Activated T-helper 1 cell treated with anti-CD3 and anti-CD28 coated beads, Interleukin-12 subunit alpha, Interleukin-12 subunit beta, Interleukin-2, Interleukin-4 antibody, amounts not matched to agents 30 ng/mL and 10 ng/mL and 1 ng/mL, durations not matched to agents 14 hours and 24 hours and 36 hours (primary cell): ENCODE measurements around the gene KLF15. TPM values are rescaled to one million over a fixed set of nuclear protein-coding genes. Genes with fewer than 3 reads are reported as not detected.
"Not testable (repeated sequence)": the region's sequence is repeated elsewhere in the genome, so short reads cannot be mapped to it uniquely, and the experiment has no call there.

Experiments used
- DNase-seq: peaks from one replicate; pipeline ENCODE4 v3.0.0; 2021; ENCODE audit warnings: low spot score
- H3K27ac Mint-ChIP-seq: one replicate; pipeline ENCODE4 v1.8.0; 2021; ENCODE audit warnings: mild to moderate bottlenecking, mixed read lengths
- H3K27me3 Mint-ChIP-seq: one replicate; pipeline ENCODE4 v1.8.0; 2022; ENCODE audit warnings: mild to moderate bottlenecking, moderate library complexity, mixed read lengths; ENCODE audit not compliant: insufficient read depth
- H3K36me3 Mint-ChIP-seq: one replicate; pipeline ENCODE4 v1.8.0; 2021; ENCODE audit warnings: low read depth, mixed read lengths
- H3K4me1 Mint-ChIP-seq: one replicate; pipeline ENCODE4 v1.8.0; 2021; ENCODE audit warnings: low read depth, mixed read lengths
- H3K4me3 Mint-ChIP-seq: one replicate; pipeline ENCODE4 v1.8.0; 2021; ENCODE audit warnings: mild to moderate bottlenecking, moderate library complexity, mixed read lengths
- H3K9me3 Mint-ChIP-seq: one replicate; pipeline ENCODE4 v1.8.0; 2021; ENCODE audit warnings: mixed read lengths
- intact Hi-C: fragments of 100-400 bp; cut with micrococcal nuclease; formaldehyde crosslinking; loops from one replicate; pipeline ENCODE4 v1.15.1; 2024
- total RNA-seq: library from RNA; stranded (reverse); gene quantifications from 2 replicates; pipeline ENCODE4 v1.2.3, GENCODE V29; 2022

Gene KLF15
- total RNA-seq, 1 donor from 2014 or later: 0.08 TPM

DNA sequence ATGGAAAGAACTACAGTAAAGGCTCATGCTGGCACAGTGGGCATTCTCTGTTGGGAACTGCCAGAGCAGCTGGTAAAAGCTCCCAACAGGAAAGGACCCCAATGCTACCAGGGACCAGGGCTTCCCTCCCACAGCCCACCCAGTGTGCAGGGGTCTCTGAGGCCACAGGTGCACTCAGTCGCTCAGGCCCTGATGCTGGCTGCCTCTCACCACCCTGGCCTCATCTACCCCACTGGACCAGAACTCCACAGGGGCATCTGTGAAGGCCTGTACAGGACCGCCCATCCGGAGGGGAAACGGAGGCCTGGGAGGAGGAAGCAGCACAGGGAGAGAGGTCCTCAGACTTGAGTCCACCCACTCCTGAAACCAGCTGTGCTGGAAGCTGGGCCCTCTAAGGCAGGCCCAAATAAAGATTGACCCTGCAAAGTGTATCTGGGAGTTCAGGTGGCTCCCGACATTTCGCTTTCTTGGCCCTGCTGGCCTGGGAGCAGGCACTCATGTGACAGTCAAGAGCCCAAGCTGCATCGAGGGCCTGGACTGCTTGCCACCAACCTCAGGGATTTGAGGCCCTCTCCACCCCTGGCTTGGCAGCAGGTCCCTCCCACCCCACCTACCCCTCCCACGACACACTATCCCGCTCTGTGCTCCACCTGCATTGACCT lies 12.7 kb downstream of the KLF15 start:
- H3K9me3 Mint-ChIP-seq: no peaks in the 10 kb centered on the region
- no peak overlapping the region for H3K27ac Mint-ChIP-seq
- no peaks in the 10 kb centered on the region for H3K4me1 Mint-ChIP-seq
- intact Hi-C loops: no loop called here
- no peaks in the 10 kb centered on the region for H3K27me3 Mint-ChIP-seq
- no peak overlapping the region for H3K4me3 Mint-ChIP-seq
- no peaks in the 10 kb centered on the region for H3K36me3 Mint-ChIP-seq
- DNase-seq: no peak

DNA sequence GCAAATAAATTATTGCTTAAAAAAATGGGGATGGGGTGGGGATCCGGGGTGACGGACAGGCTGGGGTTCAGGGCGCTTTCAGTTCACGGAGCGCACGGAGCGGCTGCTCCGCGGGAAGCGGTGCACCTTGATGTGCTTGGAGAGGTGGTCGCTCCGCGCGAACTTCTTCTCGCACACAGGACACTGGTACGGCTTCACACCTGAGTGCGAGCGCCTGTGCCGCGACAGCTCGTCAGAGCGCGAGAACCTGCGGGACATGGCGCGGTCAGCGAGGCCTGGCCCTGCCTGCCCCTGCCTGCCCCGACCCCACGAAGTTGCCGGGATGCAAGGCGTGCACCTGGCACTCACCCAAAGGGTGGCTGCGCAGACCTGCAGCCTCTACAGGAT lies 13.6 kb downstream of the KLF15 start:
- Mint-ChIP-seq H3K4me1 (no peaks in the 10 kb centered on the region), H3K4me3 (no peak overlapping the region), H3K27ac (no peak overlapping the region), H3K36me3 (no peaks in the 10 kb centered on the region), H3K9me3 (no peaks in the 10 kb centered on the region), H3K27me3 (peaks cover under 1% of the 10 kb centered on the region)
- DNase-seq: no peak
- intact Hi-C loops: no loop called here

DNA sequence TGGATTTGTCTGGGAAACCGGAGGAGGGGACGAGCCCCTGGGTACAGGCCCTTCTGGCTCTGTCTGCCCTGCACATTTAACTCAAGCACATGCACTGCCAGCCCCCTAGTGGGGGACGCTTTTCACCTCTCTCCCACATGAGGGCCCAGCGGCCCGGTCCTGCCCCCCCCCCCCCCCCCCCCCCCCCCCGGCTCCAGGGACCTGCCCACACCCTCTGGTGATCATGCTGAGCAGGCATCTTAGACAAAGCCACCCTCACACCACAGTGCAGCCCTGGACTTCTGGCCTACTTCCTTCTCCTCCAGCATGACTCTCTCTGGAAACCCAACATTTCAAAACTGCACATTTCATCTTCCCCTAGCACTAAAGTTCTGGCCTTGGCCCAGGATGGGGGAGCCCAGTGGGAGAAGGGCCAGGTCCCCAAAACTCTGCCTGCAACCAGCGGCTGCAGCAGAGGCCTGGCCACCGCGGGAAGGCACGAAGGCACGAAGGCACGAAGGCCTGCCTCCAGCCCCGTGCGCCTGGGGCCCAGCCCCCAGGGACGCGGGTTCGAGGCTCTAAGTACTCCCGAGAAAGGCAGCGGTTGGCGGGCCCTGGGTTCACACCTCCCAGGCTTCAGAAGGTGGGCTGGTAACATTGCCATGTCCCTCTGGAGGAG lies 14.1 kb downstream of the KLF15 start:
- DNase-seq: no peak
- H3K36me3 Mint-ChIP-seq: no peaks in the 10 kb centered on the region

DNA sequence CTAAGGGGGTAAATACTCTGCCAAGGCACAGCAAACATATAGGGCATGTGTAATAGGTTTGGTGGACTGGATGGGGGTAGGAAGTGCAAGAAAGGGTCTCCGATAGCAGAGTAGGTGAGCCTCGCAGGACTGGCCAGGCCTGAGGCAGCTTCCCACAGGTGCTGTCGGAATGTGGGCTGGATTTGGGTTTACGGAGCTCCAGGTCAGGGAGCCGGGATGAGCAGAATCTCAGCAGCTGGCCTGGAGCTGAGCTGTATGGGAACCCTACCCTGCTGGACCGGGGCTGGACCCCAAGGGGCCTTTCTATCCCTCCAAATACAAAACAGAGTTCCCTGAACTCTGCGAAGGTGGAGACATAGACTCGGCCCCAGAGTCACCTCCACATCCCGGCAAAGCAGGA lies 15.0 kb downstream of the KLF15 start:
- peaks cover 2% of the 10 kb centered on the region for H3K27me3 Mint-ChIP-seq
- no peak for DNase-seq
- no peak overlapping the region for H3K27ac Mint-ChIP-seq
- no peak overlapping the region for H3K4me3 Mint-ChIP-seq
- no peaks in the 10 kb centered on the region for H3K9me3 Mint-ChIP-seq
- intact Hi-C loops: no loop called here
- no peaks in the 10 kb centered on the region for H3K36me3 Mint-ChIP-seq
- no peaks in the 10 kb centered on the region for H3K4me1 Mint-ChIP-seq

More for the DNA sequence above, 14.1 kb downstream of the KLF15 start:
- no peaks in the 10 kb centered on the region for H3K4me1 Mint-ChIP-seq
- H3K4me3 Mint-ChIP-seq: no peak overlapping the region
- no peak overlapping the region for H3K27ac Mint-ChIP-seq
- intact Hi-C loops: no loop called here
- H3K9me3 Mint-ChIP-seq: no peaks in the 10 kb centered on the region
- H3K27me3 Mint-ChIP-seq: peaks cover 2% of the 10 kb centered on the region

DNA sequence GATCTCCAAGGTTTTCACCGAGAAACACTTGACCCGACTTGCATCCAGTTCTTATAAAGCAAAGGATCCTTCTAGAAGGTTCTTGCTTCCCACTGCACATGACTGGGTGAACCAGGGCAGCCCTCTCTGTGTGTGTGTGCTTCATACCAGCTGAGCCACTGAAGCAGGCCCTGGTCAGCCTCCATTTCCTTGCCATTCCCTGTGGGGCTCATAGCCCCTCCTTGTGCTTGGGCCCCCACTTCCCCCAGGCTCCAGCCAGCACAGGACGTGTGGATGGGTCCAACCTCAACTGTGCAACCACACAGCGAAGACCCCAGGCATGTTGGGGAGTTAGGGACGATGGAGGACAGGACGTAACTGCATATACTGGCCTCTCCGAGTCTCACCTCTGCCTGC lies 15.5 kb downstream of the KLF15 start:
- no peak for DNase-seq
- H3K27me3 Mint-ChIP-seq: peaks cover 2% of the 10 kb centered on the region

DNA sequence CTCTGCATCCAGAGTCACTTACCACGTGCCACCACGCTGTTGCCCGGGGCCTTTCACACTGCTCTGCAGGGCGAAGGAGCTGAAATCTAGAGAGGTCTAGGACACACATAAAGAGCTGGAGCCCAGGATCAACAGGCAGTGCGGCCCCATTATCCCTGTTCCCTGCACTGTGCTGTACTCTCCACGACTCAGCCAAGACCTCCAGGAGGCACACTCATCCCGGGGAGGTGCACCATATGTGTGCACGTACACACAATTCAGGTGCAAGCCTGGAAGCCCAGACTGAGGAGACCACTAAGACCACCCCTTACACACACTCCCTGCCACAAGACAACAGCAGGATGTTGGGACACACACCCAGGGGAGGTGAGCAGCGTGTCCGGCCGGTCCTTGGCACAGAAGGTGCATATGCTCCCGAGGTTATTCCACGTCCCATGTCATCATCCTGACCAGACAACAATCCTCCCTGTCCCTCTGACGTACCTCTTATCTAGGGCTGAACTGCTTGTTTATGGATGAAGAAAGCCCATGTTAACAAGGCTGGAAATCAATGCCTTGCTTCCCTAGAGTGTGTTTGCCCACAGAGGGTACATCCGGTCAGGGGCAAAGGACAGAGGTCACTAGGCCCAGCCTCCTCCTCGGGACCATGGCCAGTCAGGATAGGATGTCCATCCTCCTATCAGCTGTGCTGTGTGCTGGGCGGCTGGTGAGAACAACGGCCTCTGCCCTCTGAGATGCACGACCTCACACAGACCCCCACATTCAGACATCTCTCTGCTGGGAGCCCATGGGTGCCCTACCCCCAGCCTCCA lies 16.1 kb downstream of the KLF15 start:
- H3K27ac Mint-ChIP-seq: no peak overlapping the region
- H3K9me3 Mint-ChIP-seq: no peaks in the 10 kb centered on the region
- H3K4me1 Mint-ChIP-seq: no peaks in the 10 kb centered on the region
- intact Hi-C loops: no loop called here
- no peaks in the 10 kb centered on the region for H3K36me3 Mint-ChIP-seq
- no peak for DNase-seq
- H3K27me3 Mint-ChIP-seq: peaks cover 2% of the 10 kb centered on the region
- no peak overlapping the region for H3K4me3 Mint-ChIP-seq

More for the DNA sequence above, 15.5 kb downstream of the KLF15 start:
- intact Hi-C loops: no loop called here
- no peak overlapping the region for H3K27ac Mint-ChIP-seq
- no peaks in the 10 kb centered on the region for H3K9me3 Mint-ChIP-seq
- H3K36me3 Mint-ChIP-seq: no peaks in the 10 kb centered on the region
- no peak overlapping the region for H3K4me3 Mint-ChIP-seq
- no peaks in the 10 kb centered on the region for H3K4me1 Mint-ChIP-seq

DNA sequence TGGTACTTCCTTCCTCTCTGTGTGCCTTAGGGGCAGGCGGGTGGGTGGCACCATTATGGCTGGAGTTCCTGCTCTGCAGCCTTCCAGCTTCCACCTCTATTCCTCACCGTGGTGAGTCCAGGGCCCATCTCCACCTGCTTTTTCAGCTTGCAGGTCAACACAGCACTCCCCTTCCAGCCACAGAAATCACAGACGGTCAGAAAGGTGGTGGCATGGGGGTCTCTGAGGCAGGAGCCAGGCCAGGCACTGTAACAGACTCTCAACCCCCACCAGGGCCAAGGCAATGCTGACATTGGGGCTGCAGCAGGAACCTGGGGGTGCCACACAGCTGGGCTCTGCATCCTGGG lies 16.6 kb downstream of the KLF15 start:
- intact Hi-C loops: no loop called here
- H3K4me3 Mint-ChIP-seq: no peak overlapping the region
- H3K27ac Mint-ChIP-seq: no peak overlapping the region
- no peaks in the 10 kb centered on the region for H3K36me3 Mint-ChIP-seq
- no peaks in the 10 kb centered on the region for H3K4me1 Mint-ChIP-seq
- H3K27me3 Mint-ChIP-seq: peaks cover 2% of the 10 kb centered on the region
- no peaks in the 10 kb centered on the region for H3K9me3 Mint-ChIP-seq
- no peak for DNase-seq

DNA sequence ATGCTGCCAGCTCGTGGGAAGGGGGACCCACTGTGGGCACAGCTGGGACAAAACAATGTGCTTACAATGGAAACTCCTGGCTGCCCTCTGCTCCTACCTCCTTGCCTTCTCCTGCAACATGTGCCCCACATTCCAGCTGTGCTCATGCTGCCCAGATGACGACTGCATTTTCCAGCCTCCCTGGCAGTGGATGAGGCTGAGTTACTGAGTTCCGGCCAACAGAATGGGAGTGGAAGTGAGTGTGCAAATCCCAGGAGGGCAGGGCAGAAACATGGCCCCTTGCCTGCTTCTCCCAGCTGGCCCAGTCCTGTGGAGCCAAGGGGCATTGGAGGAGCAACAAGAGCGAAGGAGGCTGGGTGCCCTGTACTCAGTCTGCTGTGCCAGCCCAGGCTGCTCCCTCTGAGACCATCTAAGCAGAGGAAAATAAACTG lies 17.1 kb downstream of the KLF15 start:
- H3K4me3 Mint-ChIP-seq: no peak overlapping the region
- H3K9me3 Mint-ChIP-seq: no peaks in the 10 kb centered on the region
- no peaks in the 10 kb centered on the region for H3K4me1 Mint-ChIP-seq
- H3K27ac Mint-ChIP-seq: no peak overlapping the region
- H3K36me3 Mint-ChIP-seq: no peaks in the 10 kb centered on the region
- H3K27me3 Mint-ChIP-seq: peaks cover 2% of the 10 kb centered on the region
- no peak for DNase-seq
- intact Hi-C loops: no loop called here

DNA sequence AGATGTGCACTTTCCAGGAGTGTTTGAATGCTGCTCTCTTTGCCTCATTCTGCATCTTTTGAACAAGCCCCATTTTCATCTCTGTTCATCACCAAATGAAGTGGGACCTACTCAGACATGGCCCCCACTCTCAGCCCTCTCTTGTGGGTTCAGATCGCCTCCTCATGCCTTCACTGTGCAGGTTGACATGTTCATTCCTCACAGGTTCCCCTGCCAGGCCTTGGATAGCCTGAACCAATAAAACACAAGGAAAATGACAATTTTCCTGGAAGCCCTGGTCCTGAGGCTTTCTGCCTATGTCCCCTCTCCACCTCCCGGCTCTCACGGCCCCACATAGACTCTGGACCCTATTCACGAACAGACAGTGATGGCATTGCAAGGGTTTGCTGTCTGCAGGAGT lies 17.7 kb downstream of the KLF15 start:
- intact Hi-C loops: no loop called here
- H3K36me3 Mint-ChIP-seq: no peaks in the 10 kb centered on the region
- peaks cover 2% of the 10 kb centered on the region for H3K27me3 Mint-ChIP-seq
- H3K27ac Mint-ChIP-seq: no peak overlapping the region
- H3K4me1 Mint-ChIP-seq: no peaks in the 10 kb centered on the region
- no peaks in the 10 kb centered on the region for H3K9me3 Mint-ChIP-seq
- no peak overlapping the region for H3K4me3 Mint-ChIP-seq
- no peak for DNase-seq

DNA sequence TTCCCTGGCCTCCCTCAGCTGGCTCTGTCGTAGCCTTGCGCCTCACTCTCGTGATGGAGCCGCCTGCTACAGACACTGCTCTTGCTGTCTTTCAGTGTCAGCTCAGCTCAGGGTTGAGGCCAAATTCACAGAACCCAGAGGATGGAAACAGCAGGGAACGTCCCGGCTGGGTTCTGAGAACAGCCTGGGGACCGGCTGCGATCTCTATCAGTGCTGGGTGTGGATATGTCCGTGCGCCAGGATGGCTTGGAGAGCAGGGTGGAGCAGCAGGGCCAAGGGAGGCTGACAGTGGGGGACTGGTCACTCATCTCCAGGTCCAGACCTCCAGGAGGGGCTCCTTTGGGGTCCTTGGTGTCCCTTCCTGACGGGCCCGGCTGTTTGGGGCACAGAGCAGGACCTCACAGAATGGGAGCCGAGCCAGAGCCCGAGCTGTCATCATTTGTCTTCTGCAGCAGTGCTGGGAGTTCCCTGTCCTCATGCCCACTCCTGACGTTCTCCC lies 18.4 kb downstream of the KLF15 start:
- no peaks in the 10 kb centered on the region for H3K36me3 Mint-ChIP-seq
- no peak overlapping the region for H3K4me3 Mint-ChIP-seq
- H3K9me3 Mint-ChIP-seq: no peaks in the 10 kb centered on the region
- no peak for DNase-seq
- H3K4me1 Mint-ChIP-seq: no peaks in the 10 kb centered on the region
- intact Hi-C loops: no loop called here
- peaks cover 2% of the 10 kb centered on the region for H3K27me3 Mint-ChIP-seq
- H3K27ac Mint-ChIP-seq: no peak overlapping the region

DNA sequence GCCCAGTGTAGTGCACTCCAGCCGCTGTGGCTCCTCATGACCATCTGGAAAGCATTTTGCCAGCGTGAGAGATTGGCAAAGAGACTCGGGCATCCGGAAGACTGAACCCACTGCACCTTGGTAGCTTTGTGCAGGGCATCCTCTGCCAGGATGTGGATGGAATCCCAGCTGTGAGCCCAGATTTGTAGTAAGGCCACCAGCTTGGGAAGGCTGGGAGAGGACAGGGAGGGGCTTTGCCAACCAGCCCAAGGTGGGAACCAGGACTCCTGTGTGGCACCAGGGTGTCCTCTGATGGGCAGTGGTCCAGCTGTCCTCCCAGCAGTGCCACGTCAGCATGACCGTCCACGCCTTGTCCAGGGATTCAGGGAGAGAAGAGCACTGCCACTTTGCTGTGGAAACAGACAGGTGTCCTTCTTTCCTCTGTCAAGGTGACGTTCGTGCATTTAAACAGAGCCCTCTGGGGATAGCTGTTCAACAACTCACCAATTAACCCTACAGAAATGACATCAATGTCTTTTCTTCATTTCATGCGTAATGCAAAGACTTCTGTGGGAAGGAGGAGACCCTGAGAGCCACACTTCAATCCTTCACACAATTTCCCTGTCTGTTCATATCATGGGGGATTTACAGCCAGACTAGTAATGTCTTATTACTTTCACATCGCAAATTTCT lies 19.1 kb downstream of the KLF15 start:
- Mint-ChIP-seq H3K27me3 (peaks cover 2% of the 10 kb centered on the region), H3K4me3 (no peak overlapping the region), H3K9me3 (no peaks in the 10 kb centered on the region), H3K4me1 (no peaks in the 10 kb centered on the region), H3K36me3 (no peaks in the 10 kb centered on the region), H3K27ac (no peak overlapping the region)
- no peak for DNase-seq
- intact Hi-C loops: no loop called here

DNA sequence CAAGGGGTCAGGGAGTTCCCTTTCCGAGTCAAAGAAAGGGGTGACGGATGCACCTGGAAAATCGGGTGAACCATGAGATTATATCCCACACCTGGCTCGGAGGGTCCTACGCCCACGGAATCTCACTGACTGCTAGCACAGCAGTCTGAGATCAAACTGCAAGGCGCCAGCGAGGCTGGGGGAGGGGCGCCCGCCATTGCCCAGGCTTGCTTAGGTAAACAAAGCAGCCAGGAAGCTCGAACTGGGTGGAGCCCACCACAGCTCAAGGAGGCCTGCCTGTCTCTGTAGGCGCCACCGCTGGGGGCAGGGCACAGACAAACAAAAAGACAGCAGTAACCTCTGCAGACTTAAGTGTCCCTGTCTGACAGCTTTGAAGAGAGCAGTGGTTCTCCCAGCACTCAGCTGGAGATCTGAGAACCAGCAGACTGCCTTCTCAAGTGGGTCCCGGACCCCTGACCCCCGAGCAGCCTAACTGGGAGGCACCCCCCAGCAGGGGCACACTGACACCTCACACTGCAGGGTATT lies 25.3 kb downstream of the KLF15 start:
- H3K27ac Mint-ChIP-seq, H3K4me3 Mint-ChIP-seq, H3K4me1 Mint-ChIP-seq, intact Hi-C loops, H3K36me3 Mint-ChIP-seq, H3K27me3 Mint-ChIP-seq, DNase-seq: not testable (repeated sequence)
- peaks cover 16% of the 10 kb centered on the region for H3K9me3 Mint-ChIP-seq
